22Rv1 (cell line): ENCODE measurements around the gene HSD17B13.

Experiments used
- ZFX ChIP-seq: fragments of 450-650 bp; IDR thresholded peaks from 2 replicates; pipeline ENCODE4 v1.6.1; 2017; ENCODE audit warnings: antibody characterized with exemption, borderline replicate concordance
- TF ChIP-seq, protein P1 (sequence below): fragments of 450-650 bp; IDR thresholded peaks from 2 replicates; pipeline ENCODE4 v1.5.1; 2017; ENCODE audit warnings: mild to moderate bottlenecking

DNA sequence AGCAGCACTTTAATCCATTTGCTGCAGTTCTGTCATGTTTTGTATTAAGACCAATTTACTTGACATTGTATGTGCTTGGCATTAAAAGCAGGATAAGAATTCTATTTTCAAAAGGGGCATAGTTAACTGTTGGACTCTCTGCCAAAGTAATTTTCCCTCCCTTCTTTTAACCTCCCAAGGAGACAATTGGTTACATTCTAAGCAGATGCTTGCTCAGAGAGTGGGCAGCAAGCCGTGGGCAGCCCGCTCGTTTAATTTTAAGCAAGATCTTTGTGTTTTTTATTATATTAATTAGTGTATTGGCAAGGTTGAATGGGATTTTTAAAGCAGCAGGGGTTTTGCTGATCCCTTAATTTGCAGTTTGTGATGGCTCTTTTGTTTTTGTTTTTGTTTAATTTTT lies 65.2 kb downstream of the HSD17B13 start:
- TF ChIP-seq, protein P1, sequence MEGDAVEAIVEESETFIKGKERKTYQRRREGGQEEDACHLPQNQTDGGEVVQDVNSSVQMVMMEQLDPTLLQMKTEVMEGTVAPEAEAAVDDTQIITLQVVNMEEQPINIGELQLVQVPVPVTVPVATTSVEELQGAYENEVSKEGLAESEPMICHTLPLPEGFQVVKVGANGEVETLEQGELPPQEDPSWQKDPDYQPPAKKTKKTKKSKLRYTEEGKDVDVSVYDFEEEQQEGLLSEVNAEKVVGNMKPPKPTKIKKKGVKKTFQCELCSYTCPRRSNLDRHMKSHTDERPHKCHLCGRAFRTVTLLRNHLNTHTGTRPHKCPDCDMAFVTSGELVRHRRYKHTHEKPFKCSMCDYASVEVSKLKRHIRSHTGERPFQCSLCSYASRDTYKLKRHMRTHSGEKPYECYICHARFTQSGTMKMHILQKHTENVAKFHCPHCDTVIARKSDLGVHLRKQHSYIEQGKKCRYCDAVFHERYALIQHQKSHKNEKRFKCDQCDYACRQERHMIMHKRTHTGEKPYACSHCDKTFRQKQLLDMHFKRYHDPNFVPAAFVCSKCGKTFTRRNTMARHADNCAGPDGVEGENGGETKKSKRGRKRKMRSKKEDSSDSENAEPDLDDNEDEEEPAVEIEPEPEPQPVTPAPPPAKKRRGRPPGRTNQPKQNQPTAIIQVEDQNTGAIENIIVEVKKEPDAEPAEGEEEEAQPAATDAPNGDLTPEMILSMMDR = no peak
- no peak for TF ChIP-seq ZFX
